HG03558 (cell line): ENCODE measurements around the gene CERK.

ENCODE experiments used
- ATAC-seq: cut with Tn5 transposase; IDR thresholded peaks from one replicate; pipeline ENCODE4 v1.9.1; 2021; ENCODE audit warnings: moderate number of reproducible peaks; ENCODE audit not compliant: unreplicated experiment; ENCODE audit errors: extremely low read depth

CERK gene

DNA sequence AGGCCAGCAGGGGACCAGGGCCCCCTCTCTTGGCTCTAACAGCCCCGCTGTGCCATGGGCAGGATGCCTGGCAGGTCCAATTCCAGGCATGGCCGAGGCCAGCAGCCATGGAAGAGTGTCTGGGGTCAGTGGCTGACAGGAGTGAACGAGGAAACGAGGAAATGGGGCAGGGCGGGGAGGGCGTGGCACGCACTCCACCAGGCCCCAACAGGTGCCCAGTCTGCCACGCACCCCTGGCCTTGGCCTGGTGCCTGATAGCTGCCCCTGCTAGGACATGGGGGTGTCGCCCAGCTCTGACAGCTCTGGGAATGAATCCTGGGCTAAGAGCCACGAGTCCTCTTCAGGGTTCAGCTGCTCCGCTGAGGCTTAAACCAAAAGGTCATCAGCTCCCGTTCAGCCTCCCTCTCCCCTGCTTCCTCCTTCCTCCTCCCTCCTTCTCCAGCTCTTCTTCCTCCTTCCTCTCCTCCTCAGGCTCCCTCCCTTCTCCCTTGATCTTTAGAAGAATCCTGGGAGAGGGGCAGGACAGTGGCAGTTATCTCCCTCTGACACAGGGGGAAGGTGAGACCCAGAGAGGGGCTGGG, 12.9 kb upstream of the CERK start:
- no peak for ATAC-seq

DNA sequence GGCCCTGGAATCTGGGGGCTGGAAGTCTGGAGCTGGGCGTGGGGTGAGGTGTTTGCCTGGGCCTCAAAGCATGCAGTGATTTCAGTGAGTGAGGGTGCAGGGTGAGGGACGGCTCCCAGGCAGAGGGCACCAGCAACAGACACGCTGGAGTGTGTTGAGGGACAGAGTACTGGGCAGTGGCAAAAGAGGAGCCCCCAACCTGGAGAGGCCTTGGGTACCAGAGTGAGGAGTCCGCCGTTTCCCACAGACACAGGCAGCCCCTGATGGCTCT, 12.4 kb upstream of the CERK start:
- ATAC-seq, result no peak

GRCh38 chr22:46749682-46750529, 11.9 kb upstream of the CERK start:
- ATAC-seq, result no peak

GRCh38 chr22:46748908-46749675, 11.0 kb upstream of the CERK start:
- ATAC-seq, result no peak

DNA sequence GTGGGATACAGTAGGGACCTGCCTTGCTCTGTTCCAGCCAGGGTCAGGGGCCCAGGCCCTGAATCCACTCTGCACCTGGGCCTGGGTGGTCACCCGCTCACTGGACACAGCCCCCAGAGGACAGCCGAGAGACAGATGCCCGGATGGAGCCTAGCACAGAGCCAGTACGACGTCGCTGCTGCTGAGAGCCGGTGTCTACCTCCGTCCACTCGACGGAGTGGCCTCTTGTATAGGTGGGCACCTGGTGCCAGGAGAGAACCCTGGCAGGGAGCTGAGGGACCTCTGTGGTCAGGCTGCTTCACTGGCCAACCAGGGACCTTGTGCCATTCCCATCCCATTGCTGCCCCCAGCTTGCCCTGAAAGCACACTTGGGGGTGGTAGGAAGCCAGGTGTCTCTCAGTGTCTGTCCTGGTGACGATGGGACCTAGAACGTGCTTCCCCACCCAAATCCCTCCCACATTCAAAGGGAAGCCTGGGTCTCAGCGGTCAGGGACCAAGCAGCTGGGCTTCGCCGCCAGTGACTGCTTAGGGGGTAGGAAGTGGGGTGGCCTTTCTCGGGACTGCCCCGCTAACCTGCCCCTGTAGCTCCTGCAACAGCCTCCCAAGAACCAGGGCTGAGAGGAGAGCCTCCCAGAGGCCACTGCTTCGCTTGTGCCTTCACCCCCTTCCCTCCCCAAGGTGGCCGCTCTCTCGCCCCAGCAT, 10.3 kb upstream of the CERK start:
- no peak for ATAC-seq

DNA sequence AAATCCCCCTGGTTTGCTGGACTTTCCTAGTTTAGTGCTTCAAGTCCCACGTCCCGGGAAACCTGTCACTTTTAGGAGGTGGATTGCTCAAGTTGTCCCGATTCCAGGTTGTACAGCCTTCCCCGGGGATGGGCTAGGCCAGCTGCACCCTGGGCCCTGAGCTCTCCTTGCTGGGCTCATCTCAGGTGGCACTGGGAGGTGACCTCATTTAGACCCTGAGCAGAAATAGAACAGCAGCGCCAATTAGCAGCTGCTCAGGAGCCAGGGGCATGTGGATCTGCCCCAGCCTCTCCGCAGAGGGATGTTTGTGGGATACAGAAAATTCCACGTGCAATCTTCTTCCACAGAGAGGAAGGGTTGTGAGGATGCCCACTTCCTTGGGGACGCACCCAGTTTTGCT, 9.6 kb upstream of the CERK start:
- ATAC-seq, result no peak

- no peak for ATAC-seq
Measured at GRCh38 chr22:46746620-46747019, 8.6 kb upstream of the CERK start.

DNA sequence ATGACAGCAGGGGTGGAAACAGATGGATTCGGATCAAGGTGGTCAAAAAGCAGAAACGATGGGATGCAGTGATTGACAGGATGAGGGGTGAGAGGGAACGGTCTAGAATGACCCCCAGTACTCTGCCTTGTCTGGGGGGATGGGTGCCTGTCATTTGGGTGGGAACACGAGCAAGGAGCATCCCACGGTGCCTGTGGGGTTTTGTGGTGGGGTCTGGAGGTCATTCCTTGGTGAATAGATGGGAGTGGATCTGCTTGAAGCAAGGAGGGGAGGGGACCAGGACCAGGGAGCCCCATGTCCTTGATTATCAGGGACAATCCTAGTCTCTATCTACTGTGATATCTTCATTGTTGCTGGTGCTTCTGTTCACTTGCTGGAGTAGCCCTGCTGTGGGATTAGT, 8.1 kb upstream of the CERK start:
- ATAC-seq, result no peak

DNA sequence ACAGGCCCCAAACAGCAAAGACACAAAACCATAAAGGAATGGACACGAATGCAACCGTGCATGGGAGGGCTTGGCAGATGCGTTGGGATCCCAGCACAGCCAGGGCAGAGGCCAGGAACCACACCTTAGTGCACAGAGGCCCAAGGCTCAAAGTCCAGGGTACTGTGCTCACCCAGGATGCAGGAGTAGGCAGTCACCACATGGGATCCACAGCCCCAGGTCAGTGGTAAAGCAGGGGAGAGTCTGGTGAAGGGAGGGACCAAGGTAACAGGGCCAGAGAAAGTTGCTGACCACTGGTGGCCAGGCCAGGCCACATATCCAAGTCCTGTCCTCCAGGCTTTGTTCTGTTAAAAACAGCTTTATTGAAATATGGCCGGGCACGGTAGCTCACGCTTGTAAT, 6.5 kb upstream of the CERK start:
- no peak for ATAC-seq

DNA sequence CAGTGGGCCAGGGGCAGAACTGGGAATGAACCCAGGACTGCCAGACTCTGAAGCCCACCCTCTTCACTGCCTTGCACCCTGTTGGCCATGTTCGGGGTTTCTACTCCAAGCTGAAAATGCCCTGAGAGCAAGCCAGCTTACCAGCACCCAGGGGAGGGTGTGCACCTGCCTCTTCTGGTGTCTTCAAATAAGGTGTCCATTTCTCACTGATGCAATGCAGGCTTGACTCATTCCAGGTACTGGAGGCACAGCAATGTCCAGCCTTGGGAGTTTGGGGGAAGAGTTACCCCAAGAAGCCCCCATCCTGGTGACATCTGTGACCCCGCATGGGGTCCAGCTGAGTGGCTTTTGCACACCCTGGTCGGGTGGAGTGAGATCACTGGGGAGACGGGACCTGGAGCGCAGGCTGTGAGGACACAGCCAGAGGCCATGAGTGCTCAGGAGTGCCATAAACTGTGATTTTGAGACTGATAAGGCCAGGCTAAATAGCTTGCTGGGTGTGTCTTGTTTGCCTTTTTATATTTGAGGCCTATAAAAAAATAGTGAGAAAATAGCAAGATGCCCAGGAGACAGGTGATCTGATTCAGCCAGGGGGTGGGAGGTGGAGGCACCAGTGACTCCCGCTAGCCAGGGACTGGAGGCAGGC, 4.6 kb upstream of the CERK start:
- ATAC-seq, result no peak

DNA sequence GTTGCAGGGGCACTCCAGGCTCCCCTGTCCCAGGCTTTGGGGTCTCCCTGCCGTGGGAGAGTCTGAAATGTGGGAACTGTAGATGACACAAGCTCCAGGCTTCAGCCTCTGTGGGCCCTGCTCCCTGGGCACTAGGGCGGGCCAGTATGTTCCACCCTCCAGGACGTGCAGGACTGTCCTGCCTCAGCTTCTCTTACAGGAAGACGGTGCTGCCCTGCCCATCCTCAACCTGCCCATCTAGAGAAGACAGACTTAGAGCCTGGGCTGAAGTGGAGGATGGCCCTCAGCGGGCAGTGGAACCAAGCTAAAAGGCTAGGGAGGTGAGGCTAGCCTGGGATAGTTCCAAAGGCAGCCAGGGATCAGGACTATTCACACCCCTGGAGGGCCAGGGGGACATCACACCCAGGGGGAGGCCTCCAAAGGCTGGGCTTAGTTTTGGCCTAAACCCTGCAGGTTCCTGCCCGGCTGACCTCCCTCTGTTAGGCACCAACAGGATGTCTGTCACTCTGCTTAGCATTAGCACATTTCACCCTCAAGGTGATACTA, 4.0 kb upstream of the CERK start:
- ATAC-seq, result no peak

DNA sequence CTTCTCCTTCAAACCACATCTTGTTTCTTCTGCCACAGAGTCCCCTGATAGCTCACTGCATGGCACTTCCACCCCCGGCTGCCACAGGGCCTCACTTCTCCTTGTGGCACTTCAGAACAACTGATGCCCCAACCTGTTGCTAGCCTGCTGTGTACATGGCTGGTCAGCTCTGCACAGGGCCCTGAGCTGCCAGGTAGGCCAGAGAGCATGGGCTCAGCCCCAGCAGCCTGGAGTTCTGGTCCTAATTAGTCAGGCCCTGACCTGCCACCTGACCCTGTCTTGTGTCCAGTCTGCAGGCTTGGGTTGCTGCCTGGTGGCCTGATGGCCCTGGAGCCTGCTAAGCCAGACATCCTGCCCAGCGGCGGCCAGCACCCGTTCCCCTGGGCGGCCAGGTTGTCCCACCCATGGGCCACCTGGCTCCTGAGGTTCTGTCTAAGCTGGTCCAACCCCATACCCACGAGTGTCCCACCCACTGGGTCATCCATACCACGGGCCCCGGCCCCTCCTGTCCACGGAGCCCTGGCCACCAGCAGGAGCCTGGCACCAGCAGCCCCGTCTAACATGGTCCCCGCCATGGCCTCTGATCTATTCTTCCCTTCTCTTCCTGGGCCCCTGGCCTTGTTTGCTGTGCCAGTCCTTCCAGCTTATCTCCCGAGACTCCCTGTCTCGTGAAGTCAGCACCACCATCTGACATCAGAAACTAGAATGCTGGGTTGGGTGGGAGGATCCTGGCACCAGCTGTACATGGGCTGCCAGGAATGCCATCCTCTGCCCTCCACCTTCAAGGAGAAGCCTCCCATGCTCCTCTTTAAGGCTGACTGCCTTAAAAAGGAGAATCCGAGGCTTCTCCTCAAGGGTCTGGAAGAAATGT, 3.1 kb upstream of the CERK start:
- no peak for ATAC-seq

- ATAC-seq, result no peak
Measured at GRCh38 chr22:46739094-46739870, 1.2 kb upstream of the CERK start.

- ATAC-seq, result no peak
Measured at GRCh38 chr22:46738647-46739093, 618 bp upstream of the CERK start.

GRCh38 chr22:46737105-46737975, 712 bp downstream of the CERK start:
- ATAC-seq, result no peak

DNA sequence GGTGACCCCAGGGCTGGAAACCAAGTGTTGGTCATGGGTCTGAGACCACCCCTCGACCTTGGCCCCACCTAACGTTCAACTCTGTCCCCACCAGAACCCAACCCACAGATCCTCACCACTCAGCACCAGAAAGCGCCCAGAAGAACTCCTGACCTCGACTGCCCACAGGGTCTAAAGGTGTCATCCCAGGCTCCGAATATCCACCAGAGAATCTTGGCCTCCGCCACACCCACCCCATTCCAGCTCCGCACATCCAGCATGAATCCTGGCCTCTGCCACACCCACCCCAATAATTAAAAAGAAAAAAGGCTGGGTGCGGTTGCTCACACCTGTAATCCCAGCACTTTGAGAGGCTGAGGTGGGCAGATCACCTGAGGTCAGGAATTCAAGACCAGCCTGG, 1.3 kb downstream of the CERK start:
- no peak for ATAC-seq

- ATAC-seq, result no peak
Measured at GRCh38 chr22:46735747-46736608, 2.1 kb downstream of the CERK start.
